GM23338 (cell line): ENCODE measurements around the gene APOBEC2. TPM values are rescaled to one million over a fixed set of nuclear protein-coding genes. Genes with fewer than 3 reads are reported as not detected.
A peak's percentile ranks its signal among the peaks of the same experiment; 100 is the strongest.

Experiments used
- ATAC-seq: fragments of 200-7000 bp; cut with Tn5 transposase; 3 replicates; pipeline ENCODE4 v1.9.1; 2020
- DNase-seq: peaks from one replicate; pipeline ENCODE4 v3.0.0-alpha.2; 2015; ENCODE audit warnings: low spot score
- H2AFZ ChIP-seq: fragments of 200-600 bp; sonication (generic); 2 replicates; pipeline ENCODE4 v1.8.0; 2016; ENCODE audit warnings: antibody characterized with exemption, mild to moderate bottlenecking, moderate library complexity
- H3F3A ChIP-seq: fragments of 200-600 bp; sonication (generic); replicated peaks from 2 replicates; pipeline ENCODE4 v1.8.0; 2017; ENCODE audit warnings: antibody characterized with exemption, mixed run types, low read depth
- H3K27ac ChIP-seq: fragments of 200-600 bp; sonication (generic); 2 replicates; pipeline ENCODE4 v1.6.1; 2016; ENCODE audit warnings: low read depth
- H3K27me3 ChIP-seq: fragments of 200-600 bp; sonication (generic); 2 replicates; pipeline ENCODE4 v1.8.0; 2016; ENCODE audit warnings: mild to moderate bottlenecking, mixed run types, moderate library complexity; ENCODE audit not compliant: insufficient read depth
- H3K36me3 ChIP-seq: fragments of 200-600 bp; sonication (generic); 2 replicates; pipeline ENCODE4 v1.8.0; 2016; ENCODE audit warnings: mild to moderate bottlenecking; ENCODE audit not compliant: insufficient read depth
- H3K4me1 ChIP-seq: fragments of 200-600 bp; sonication (generic); 2 replicates; pipeline ENCODE4 v1.8.0; 2016; ENCODE audit warnings: mild to moderate bottlenecking, moderate library complexity; ENCODE audit not compliant: insufficient read depth
- H3K4me2 ChIP-seq: fragments of 200-600 bp; sonication (generic); 2 replicates; pipeline ENCODE4 v1.7.1; 2017; ENCODE audit warnings: mixed run types
- H3K4me3 ChIP-seq: fragments of 200-600 bp; sonication (generic); 2 replicates; pipeline ENCODE4 v1.6.1; 2016; ENCODE audit warnings: mixed run types
- H3K79me2 ChIP-seq: fragments of 200-600 bp; sonication (generic); replicated peaks from 2 replicates; pipeline ENCODE4 v1.8.0; 2017; ENCODE audit warnings: mild to moderate bottlenecking; ENCODE audit not compliant: insufficient read depth
- H3K9me2 ChIP-seq: fragments of 200-600 bp; sonication (generic); 2 replicates; pipeline ENCODE4 v1.8.0; 2017; ENCODE audit not compliant: insufficient read depth
- H4K20me1 ChIP-seq: fragments of 200-600 bp; sonication (generic); replicated peaks from 2 replicates; pipeline ENCODE4 v1.8.0; 2017; ENCODE audit warnings: mild to moderate bottlenecking; ENCODE audit not compliant: insufficient read depth
- H3K27ac Mint-ChIP-seq: 2 replicates; pipeline ENCODE4 v1.8.0; 2020; ENCODE audit warnings: inconsistent platforms, mild to moderate bottlenecking, moderate library complexity, mixed read lengths
- H3K27me3 Mint-ChIP-seq: 3 replicates; pipeline ENCODE4 v1.8.0; 2022; ENCODE audit warnings: low read depth, mild to moderate bottlenecking, moderate library complexity, mixed read lengths, inconsistent platforms; ENCODE audit not compliant: insufficient read depth, poor library complexity
- H3K36me3 Mint-ChIP-seq: 3 replicates; pipeline ENCODE4 v1.8.0; 2021; ENCODE audit warnings: low read depth, mild to moderate bottlenecking, inconsistent platforms, moderate library complexity, mixed read lengths
- H3K4me1 Mint-ChIP-seq: 3 replicates; pipeline ENCODE4 v1.8.0; 2020; ENCODE audit warnings: mild to moderate bottlenecking, inconsistent platforms, mixed read lengths
- H3K4me3 Mint-ChIP-seq: 3 replicates; pipeline ENCODE4 v1.8.0; 2021; ENCODE audit warnings: moderate library complexity, mild to moderate bottlenecking, inconsistent platforms, mixed read lengths
- H3K9me3 Mint-ChIP-seq: 3 replicates; pipeline ENCODE4 v1.8.0; 2020; ENCODE audit warnings: moderate library complexity, mild to moderate bottlenecking, inconsistent platforms, mixed read lengths
- CREB1 ChIP-seq: fragments of 250-450 bp; sonication (Bioruptor Pico); IDR thresholded peaks from 2 replicates; pipeline ENCODE4 v1.5.0; 2020; ENCODE audit warnings: low read depth, mild to moderate bottlenecking, moderate library complexity
- ETS1 ChIP-seq: IDR thresholded peaks from 2 replicates; pipeline ENCODE4 v1.6.1; 2016; ENCODE audit warnings: antibody characterized with exemption
- EZH2 ChIP-seq: fragments of 200-600 bp; sonication (generic); IDR thresholded peaks from one replicate; pipeline ENCODE4 v1.8.0; 2017; ENCODE audit warnings: antibody characterized with exemption, mild to moderate bottlenecking, low read depth; ENCODE audit not compliant: unreplicated experiment
- EZH2phosphoT487 ChIP-seq: fragments of 200-600 bp; sonication (generic); IDR thresholded peaks from one replicate; pipeline ENCODE4 v1.8.1; 2018; ENCODE audit warnings: antibody characterized with exemption; ENCODE audit not compliant: unreplicated experiment
- JUNB ChIP-seq: IDR thresholded peaks from one replicate; pipeline ENCODE4 v1.6.1; 2016; ENCODE audit warnings: antibody characterized with exemption; ENCODE audit not compliant: unreplicated experiment
- NANOG ChIP-seq: IDR thresholded peaks from 2 replicates; pipeline ENCODE4 v1.6.1; 2016; ENCODE audit warnings: antibody characterized with exemption, borderline replicate concordance
- POLR2AphosphoS5 ChIP-seq: IDR thresholded peaks from 2 replicates; pipeline ENCODE4 v1.6.1; 2016; ENCODE audit warnings: antibody characterized with exemption, low read depth
- REST ChIP-seq: IDR thresholded peaks from one replicate; pipeline ENCODE4 v1.6.1; 2018; ENCODE audit warnings: antibody characterized with exemption; ENCODE audit not compliant: unreplicated experiment
- STAT1 ChIP-seq: IDR thresholded peaks from one replicate; pipeline ENCODE4 v1.6.1; 2016; ENCODE audit warnings: antibody characterized with exemption; ENCODE audit not compliant: unreplicated experiment
- ZNF114 ChIP-seq: fragments of 250-450 bp; sonication (Bioruptor Pico); IDR thresholded peaks from 2 replicates; pipeline ENCODE4 v1.5.0; 2020; ENCODE audit warnings: mild to moderate bottlenecking, moderate library complexity
- ZNF331 ChIP-seq: fragments of 250-450 bp; sonication (Bioruptor Pico); IDR thresholded peaks from 2 replicates; pipeline ENCODE4 v1.5.0; 2020; ENCODE audit warnings: low read depth, mild to moderate bottlenecking, moderate library complexity
- polyA plus RNA-seq: library from polyadenylated mRNA; unstranded; fragments of >200 nt; fragmentation: Nextera tagmentation; extraction: Ambion mirVana; gene quantifications from 2 replicates; pipeline ENCODE4 v1.2.1, GENCODE V29; 2016
- total RNA-seq: library from RNA; depleted of rRNA; stranded (reverse); fragments of >200 nt; shearing (Covaris generic); gene quantifications from 2 replicates; pipeline ENCODE4 v1.2.3, GENCODE V29; 2014
- TF ChIP-seq, protein P1 (sequence below): fragments of 250-450 bp; sonication (Bioruptor Pico); IDR thresholded peaks from 2 replicates; pipeline ENCODE4 v1.5.0; 2020; ENCODE audit warnings: mild to moderate bottlenecking, moderate library complexity
- TF ChIP-seq, protein P2 (sequence below), 2 experiments: fragments of 200-600 bp in 1 of 2; sonication (generic) in 1 of 2; conservative IDR thresholded peaks; 2 replicates each; pipeline versions ENCODE4 v1.5.1 to v1.6.1; 2016 to 2017; ENCODE audit warnings: antibody characterized with exemption in 2 of 2, low read depth in 2 of 2, mild to moderate bottlenecking in 2 of 2, moderate library complexity in 1 of 2

The APOBEC2 gene
- total and polyA plus RNA-seq, 2 experiments from 2014 or later, result 2.4 TPM; not detected in 1

DNA sequence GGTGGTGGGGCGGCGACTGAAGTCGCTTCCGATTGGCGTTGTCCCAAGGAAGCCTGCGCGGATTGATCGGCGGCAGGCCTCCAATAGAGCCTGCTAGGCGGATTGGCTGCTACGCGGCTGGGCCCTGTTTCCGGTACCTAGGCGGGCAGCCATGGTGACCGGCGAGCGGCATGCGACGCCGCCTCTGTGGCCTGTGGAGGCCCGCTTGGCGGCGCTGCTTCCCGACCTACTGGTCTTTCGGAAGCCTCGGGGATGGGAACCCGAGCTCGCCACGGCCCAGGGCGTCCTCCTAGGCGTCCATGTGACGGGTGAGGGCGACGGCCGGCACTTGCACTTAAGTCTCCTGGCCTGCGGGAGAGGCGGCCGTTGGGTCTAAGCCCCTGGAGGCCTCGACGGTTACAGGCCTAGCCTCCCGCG is 47.9 kb downstream of the APOBEC2 start:
- Histone ChIP-seq H3K27me3 (peaks cover 9% of the 10 kb centered on the region), H3K36me3 (peaks cover 37% of the 10 kb centered on the region), H4K20me1 (peaks cover 14% of the 10 kb centered on the region), H3F3A (peaks cover 7% of the 10 kb centered on the region), H3K79me2 (no peaks in the 10 kb centered on the region; the same call in 1 of the 2 replicates), H2AFZ (peak overlapping the region; percentile 77; the same call in 1 of the 2 replicates), H3K4me3 (peak overlapping the region; percentile 45), H3K4me1 (peaks cover 13% of the 10 kb centered on the region), H3K4me2 (peak overlapping the region; percentile 52; the same call in 1 of the 2 replicates), H3K9me2 (peaks cover 2% of the 10 kb centered on the region; the same call in 1 of the 2 replicates), H3K27ac (no peak overlapping the region)
- Mint-ChIP-seq H3K4me3 (peak overlapping the region; percentile 61), H3K9me3 (no peaks in the 10 kb centered on the region), H3K27me3 (peaks cover 3% of the 10 kb centered on the region), H3K4me1 (peaks cover 10% of the 10 kb centered on the region; the same call in 2 of the 3 replicates), H3K27ac (no peak overlapping the region; the same call in 1 of the 2 replicates), H3K36me3 (peaks cover 43% of the 10 kb centered on the region)
- DNase-seq, result peak; percentile 98
- peak; percentile 68 for TF ChIP-seq POLR2AphosphoS5
- TF ChIP-seq, protein P1, sequence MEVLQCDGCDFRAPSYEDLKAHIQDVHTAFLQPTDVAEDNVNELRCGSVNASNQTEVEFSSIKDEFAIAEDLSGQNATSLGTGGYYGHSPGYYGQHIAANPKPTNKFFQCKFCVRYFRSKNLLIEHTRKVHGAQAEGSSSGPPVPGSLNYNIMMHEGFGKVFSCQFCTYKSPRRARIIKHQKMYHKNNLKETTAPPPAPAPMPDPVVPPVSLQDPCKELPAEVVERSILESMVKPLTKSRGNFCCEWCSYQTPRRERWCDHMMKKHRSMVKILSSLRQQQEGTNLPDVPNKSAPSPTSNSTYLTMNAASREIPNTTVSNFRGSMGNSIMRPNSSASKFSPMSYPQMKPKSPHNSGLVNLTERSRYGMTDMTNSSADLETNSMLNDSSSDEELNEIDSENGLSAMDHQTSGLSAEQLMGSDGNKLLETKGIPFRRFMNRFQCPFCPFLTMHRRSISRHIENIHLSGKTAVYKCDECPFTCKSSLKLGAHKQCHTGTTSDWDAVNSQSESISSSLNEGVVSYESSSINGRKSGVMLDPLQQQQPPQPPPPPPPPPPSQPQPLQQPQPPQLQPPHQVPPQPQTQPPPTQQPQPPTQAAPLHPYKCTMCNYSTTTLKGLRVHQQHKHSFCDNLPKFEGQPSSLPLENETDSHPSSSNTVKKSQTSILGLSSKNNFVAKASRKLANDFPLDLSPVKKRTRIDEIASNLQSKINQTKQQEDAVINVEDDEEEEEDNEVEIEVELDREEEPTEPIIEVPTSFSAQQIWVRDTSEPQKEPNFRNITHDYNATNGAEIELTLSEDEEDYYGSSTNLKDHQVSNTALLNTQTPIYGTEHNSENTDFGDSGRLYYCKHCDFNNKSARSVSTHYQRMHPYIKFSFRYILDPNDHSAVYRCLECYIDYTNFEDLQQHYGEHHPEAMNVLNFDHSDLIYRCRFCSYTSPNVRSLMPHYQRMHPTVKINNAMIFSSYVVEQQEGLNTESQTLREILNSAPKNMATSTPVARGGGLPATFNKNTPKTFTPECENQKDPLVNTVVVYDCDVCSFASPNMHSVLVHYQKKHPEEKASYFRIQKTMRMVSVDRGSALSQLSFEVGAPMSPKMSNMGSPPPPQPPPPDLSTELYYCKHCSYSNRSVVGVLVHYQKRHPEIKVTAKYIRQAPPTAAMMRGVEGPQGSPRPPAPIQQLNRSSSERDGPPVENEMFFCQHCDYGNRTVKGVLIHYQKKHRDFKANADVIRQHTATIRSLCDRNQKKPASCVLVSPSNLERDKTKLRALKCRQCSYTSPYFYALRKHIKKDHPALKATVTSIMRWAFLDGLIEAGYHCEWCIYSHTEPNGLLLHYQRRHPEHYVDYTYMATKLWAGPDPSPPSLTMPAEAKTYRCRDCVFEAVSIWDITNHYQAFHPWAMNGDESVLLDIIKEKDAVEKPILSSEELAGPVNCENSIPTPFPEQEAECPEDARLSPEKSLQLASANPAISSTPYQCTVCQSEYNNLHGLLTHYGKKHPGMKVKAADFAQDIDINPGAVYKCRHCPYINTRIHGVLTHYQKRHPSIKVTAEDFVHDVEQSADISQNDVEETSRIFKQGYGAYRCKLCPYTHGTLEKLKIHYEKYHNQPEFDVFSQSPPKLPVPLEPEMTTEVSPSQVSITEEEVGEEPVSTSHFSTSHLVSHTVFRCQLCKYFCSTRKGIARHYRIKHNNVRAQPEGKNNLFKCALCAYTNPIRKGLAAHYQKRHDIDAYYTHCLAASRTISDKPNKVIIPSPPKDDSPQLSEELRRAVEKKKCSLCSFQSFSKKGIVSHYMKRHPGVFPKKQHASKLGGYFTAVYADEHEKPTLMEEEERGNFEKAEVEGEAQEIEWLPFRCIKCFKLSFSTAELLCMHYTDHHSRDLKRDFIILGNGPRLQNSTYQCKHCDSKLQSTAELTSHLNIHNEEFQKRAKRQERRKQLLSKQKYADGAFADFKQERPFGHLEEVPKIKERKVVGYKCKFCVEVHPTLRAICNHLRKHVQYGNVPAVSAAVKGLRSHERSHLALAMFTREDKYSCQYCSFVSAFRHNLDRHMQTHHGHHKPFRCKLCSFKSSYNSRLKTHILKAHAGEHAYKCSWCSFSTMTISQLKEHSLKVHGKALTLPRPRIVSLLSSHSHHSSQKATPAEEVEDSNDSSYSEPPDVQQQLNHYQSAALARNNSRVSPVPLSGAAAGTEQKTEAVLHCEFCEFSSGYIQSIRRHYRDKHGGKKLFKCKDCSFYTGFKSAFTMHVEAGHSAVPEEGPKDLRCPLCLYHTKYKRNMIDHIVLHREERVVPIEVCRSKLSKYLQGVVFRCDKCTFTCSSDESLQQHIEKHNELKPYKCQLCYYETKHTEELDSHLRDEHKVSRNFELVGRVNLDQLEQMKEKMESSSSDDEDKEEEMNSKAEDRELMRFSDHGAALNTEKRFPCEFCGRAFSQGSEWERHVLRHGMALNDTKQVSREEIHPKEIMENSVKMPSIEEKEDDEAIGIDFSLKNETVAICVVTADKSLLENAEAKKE (CRISPR knock-in tag), result no peak
- peak; percentile 67; the same call in 1 of the 2 replicates for TF ChIP-seq CREB1
- TF ChIP-seq, protein P2, sequence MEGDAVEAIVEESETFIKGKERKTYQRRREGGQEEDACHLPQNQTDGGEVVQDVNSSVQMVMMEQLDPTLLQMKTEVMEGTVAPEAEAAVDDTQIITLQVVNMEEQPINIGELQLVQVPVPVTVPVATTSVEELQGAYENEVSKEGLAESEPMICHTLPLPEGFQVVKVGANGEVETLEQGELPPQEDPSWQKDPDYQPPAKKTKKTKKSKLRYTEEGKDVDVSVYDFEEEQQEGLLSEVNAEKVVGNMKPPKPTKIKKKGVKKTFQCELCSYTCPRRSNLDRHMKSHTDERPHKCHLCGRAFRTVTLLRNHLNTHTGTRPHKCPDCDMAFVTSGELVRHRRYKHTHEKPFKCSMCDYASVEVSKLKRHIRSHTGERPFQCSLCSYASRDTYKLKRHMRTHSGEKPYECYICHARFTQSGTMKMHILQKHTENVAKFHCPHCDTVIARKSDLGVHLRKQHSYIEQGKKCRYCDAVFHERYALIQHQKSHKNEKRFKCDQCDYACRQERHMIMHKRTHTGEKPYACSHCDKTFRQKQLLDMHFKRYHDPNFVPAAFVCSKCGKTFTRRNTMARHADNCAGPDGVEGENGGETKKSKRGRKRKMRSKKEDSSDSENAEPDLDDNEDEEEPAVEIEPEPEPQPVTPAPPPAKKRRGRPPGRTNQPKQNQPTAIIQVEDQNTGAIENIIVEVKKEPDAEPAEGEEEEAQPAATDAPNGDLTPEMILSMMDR (conservative IDR thresholded peaks at IDR 0.05; ENCODE audit: low read depth in 2 of 2), result peak; percentile 63 to 89
- no peak for TF ChIP-seq JUNB
- no peak for TF ChIP-seq ZNF331 (CRISPR knock-in tag)
- no peak for TF ChIP-seq EZH2phosphoT487
- no peak for TF ChIP-seq ZNF114 (CRISPR knock-in tag)
- TF ChIP-seq EZH2, result no peak
- no peak for TF ChIP-seq NANOG
- no peak for TF ChIP-seq STAT1
- no peak for TF ChIP-seq REST
- TF ChIP-seq ETS1, result no peak
- ATAC-seq, result peak; percentile 99
